Measurements from ENCODE around the gene GSTK1. TPM values are rescaled to one million over a fixed set of nuclear protein-coding genes. Genes with fewer than 3 reads are reported as not detected.

The GSTK1 gene
- polyA plus RNA-seq, 1 donor from 2014 or later, result 12.8 TPM

- no peaks in the 10 kb centered on the region for H3K9me3 ChIP-seq (ENCODE audit: low read length)
- no peaks in the 10 kb centered on the region for H4K20me1 ChIP-seq (ENCODE audit: insufficient read depth)
- no peaks in the 10 kb centered on the region for H3K9me2 ChIP-seq (ENCODE audit: insufficient read depth, low read length)
- H3K36me3 ChIP-seq (ENCODE audit: insufficient read depth, low read length), result no peaks in the 10 kb centered on the region
- no peak overlapping the region for H3K27ac ChIP-seq (ENCODE audit: low read length)
- H3K4me2 ChIP-seq (ENCODE audit: low read length), result no peak overlapping the region
- no peaks in the 10 kb centered on the region for H3K27me3 ChIP-seq (ENCODE audit: insufficient read depth, low read depth, low read length)
- no peak overlapping the region for H3K4me3 ChIP-seq (ENCODE audit: low read length)
- TF ChIP-seq RAD21 (conservative IDR thresholded peaks at IDR 0.05), result no peak
- TF ChIP-seq CTCF (IDR thresholded peaks at IDR 0.05; ENCODE audit: poor library complexity, severe bottlenecking), result no peak
- no peak for TF ChIP-seq TAF1 (IDR thresholded peaks at IDR 0.05; ENCODE audit: low read depth)
- no peak for TF ChIP-seq MXI1 (conservative IDR thresholded peaks at IDR 0.05; ENCODE audit: poor library complexity, severe bottlenecking)
- no peak for TF ChIP-seq POLR2AphosphoS5 (IDR thresholded peaks at IDR 0.05)
- no peak for TF ChIP-seq EP300 (conservative IDR thresholded peaks at IDR 0.05; ENCODE audit: poor library complexity, severe bottlenecking)
- TF ChIP-seq, protein P1, sequence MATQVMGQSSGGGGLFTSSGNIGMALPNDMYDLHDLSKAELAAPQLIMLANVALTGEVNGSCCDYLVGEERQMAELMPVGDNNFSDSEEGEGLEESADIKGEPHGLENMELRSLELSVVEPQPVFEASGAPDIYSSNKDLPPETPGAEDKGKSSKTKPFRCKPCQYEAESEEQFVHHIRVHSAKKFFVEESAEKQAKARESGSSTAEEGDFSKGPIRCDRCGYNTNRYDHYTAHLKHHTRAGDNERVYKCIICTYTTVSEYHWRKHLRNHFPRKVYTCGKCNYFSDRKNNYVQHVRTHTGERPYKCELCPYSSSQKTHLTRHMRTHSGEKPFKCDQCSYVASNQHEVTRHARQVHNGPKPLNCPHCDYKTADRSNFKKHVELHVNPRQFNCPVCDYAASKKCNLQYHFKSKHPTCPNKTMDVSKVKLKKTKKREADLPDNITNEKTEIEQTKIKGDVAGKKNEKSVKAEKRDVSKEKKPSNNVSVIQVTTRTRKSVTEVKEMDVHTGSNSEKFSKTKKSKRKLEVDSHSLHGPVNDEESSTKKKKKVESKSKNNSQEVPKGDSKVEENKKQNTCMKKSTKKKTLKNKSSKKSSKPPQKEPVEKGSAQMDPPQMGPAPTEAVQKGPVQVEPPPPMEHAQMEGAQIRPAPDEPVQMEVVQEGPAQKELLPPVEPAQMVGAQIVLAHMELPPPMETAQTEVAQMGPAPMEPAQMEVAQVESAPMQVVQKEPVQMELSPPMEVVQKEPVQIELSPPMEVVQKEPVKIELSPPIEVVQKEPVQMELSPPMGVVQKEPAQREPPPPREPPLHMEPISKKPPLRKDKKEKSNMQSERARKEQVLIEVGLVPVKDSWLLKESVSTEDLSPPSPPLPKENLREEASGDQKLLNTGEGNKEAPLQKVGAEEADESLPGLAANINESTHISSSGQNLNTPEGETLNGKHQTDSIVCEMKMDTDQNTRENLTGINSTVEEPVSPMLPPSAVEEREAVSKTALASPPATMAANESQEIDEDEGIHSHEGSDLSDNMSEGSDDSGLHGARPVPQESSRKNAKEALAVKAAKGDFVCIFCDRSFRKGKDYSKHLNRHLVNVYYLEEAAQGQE (IDR thresholded peaks at IDR 0.05; ENCODE audit: borderline replicate concordance), result no peak
- TF ChIP-seq EZH2 (IDR thresholded peaks at IDR 0.05; ENCODE audit: borderline replicate concordance, insufficient read depth, low read length, poor library complexity, severe bottlenecking), result no peak
- no peak for TF ChIP-seq SMC3 (conservative IDR thresholded peaks at IDR 0.05; ENCODE audit: poor library complexity)
- H3F3A ChIP-seq (ENCODE audit: insufficient read depth, low read length, poor library complexity, severe bottlenecking), result no peaks in the 10 kb centered on the region
- H2AFZ ChIP-seq (ENCODE audit: low read depth, low read length), result no peak overlapping the region
- H3K79me2 ChIP-seq (replicated peaks; ENCODE audit: insufficient read depth, low read length), result no peaks in the 10 kb centered on the region
- H3K9ac ChIP-seq (ENCODE audit: low read length), result no peak overlapping the region
Measured at GRCh38 chr7:143225047-143225446, 38.2 kb upstream of the GSTK1 start.

DNA sequence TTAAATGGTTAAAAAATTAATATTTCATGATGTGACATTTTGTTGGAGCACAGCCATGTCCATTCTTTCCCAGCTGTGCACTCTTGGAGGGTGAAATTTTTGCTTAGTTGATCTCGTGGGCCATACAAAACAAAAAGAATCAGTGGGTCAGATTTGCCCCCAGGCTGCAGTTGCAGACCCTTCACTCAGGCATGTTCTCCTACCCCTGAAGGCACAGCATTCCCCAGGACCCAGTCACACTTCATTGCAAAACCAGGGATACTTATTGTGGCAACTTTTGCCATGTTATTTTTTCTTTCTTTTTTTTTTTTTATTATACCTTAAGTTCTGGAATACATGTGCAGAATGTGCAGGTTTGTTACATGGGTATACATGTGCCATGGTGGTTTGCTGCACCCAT lies 35.4 kb upstream of the GSTK1 start:
- Histone ChIP-seq H3K9me3 (ENCODE audit: low read length) (no peaks in the 10 kb centered on the region), H3K4me2 (ENCODE audit: low read length) (no peak overlapping the region), H3K79me2 (replicated peaks; ENCODE audit: insufficient read depth, low read length) (no peaks in the 10 kb centered on the region), H3K4me3 (ENCODE audit: low read length) (no peak overlapping the region), H3K9ac (ENCODE audit: low read length) (no peak overlapping the region), H3K27ac (ENCODE audit: low read length) (no peak overlapping the region), H3K9me2 (ENCODE audit: insufficient read depth, low read length) (no peaks in the 10 kb centered on the region), H3K27me3 (ENCODE audit: insufficient read depth, low read depth, low read length) (no peaks in the 10 kb centered on the region), H3K36me3 (ENCODE audit: insufficient read depth, low read length) (no peaks in the 10 kb centered on the region), H2AFZ (ENCODE audit: low read depth, low read length) (no peak overlapping the region), H3F3A (ENCODE audit: insufficient read depth, low read length, poor library complexity, severe bottlenecking) (no peaks in the 10 kb centered on the region), H4K20me1 (ENCODE audit: insufficient read depth) (no peaks in the 10 kb centered on the region)
- no peak for TF ChIP-seq CTCF (IDR thresholded peaks at IDR 0.05; ENCODE audit: poor library complexity, severe bottlenecking)
- TF ChIP-seq SMC3 (conservative IDR thresholded peaks at IDR 0.05; ENCODE audit: poor library complexity), result no peak
- TF ChIP-seq RAD21 (conservative IDR thresholded peaks at IDR 0.05), result no peak
- no peak for TF ChIP-seq MXI1 (conservative IDR thresholded peaks at IDR 0.05; ENCODE audit: poor library complexity, severe bottlenecking)
- no peak for TF ChIP-seq EZH2 (IDR thresholded peaks at IDR 0.05; ENCODE audit: borderline replicate concordance, insufficient read depth, low read length, poor library complexity, severe bottlenecking)
- no peak for TF ChIP-seq EP300 (conservative IDR thresholded peaks at IDR 0.05; ENCODE audit: poor library complexity, severe bottlenecking)
- TF ChIP-seq, protein P1 (IDR thresholded peaks at IDR 0.05; ENCODE audit: borderline replicate concordance), result no peak
- no peak for TF ChIP-seq POLR2AphosphoS5 (IDR thresholded peaks at IDR 0.05)
- no peak for TF ChIP-seq TAF1 (IDR thresholded peaks at IDR 0.05; ENCODE audit: low read depth)

All from neural cell (in vitro differentiated cells).